Measurements from ENCODE around the gene CHAC1.

Gene CHAC1

GRCh38 chr15:40952901-40953712 is at the start of gene CHAC1:
Gene CHAC1 (plus strand): TSS chr15:40953471. CDS start chr15:40953584, 113 bp downstream.
- in situ Hi-C loops (cut with MboI; ENCODE audit: low sequenced_read_pairs), result no loop called here

GRCh38 chr15:40904552-40905201 is 48.6 kb upstream of the CHAC1 start:
- in situ Hi-C loops (cut with MboI; ENCODE audit: low sequenced_read_pairs), result no loop called here

- in situ Hi-C loops (cut with MboI; ENCODE audit: low sequenced_read_pairs), result no loop called here
Observed at GRCh38 chr15:40906091-40906990, 46.9 kb upstream of the CHAC1 start.

GRCh38 chr15:40906991-40907802 is 46.1 kb upstream of the CHAC1 start:
- in situ Hi-C loops (cut with MboI; ENCODE audit: low sequenced_read_pairs), result no loop called here

- in situ Hi-C loops (cut with MboI; ENCODE audit: low sequenced_read_pairs), result no loop called here
Observed at GRCh38 chr15:40908095-40908494, 45.2 kb upstream of the CHAC1 start.

- in situ Hi-C loops (cut with MboI; ENCODE audit: low sequenced_read_pairs), result no loop called here
Observed at GRCh38 chr15:40909662-40910630, 43.3 kb upstream of the CHAC1 start.

GRCh38 chr15:40911141-40911540 is 42.1 kb upstream of the CHAC1 start:
- in situ Hi-C loops (cut with MboI; ENCODE audit: low sequenced_read_pairs), result no loop called here

- in situ Hi-C loops (cut with MboI; ENCODE audit: low sequenced_read_pairs), result no loop called here
Observed at GRCh38 chr15:40911693-40912092, 41.6 kb upstream of the CHAC1 start.

GRCh38 chr15:40912478-40912877 is 40.8 kb upstream of the CHAC1 start:
- in situ Hi-C loops (cut with MboI; ENCODE audit: low sequenced_read_pairs), result no loop called here

GRCh38 chr15:40914013-40914412 is 39.3 kb upstream of the CHAC1 start:
- in situ Hi-C loops (cut with MboI; ENCODE audit: low sequenced_read_pairs), result no loop called here

- in situ Hi-C loops (cut with MboI; ENCODE audit: low sequenced_read_pairs), result no loop called here
Observed at GRCh38 chr15:40914486-40914885, 38.8 kb upstream of the CHAC1 start.

GRCh38 chr15:40915116-40915661 is 38.1 kb upstream of the CHAC1 start:
- in situ Hi-C loops (cut with MboI; ENCODE audit: low sequenced_read_pairs), result no loop called here

- in situ Hi-C loops (cut with MboI; ENCODE audit: low sequenced_read_pairs), result no loop called here
Observed at GRCh38 chr15:40915679-40916078, 37.6 kb upstream of the CHAC1 start.

- in situ Hi-C loops (cut with MboI; ENCODE audit: low sequenced_read_pairs), result no loop called here
Observed at GRCh38 chr15:40917585-40917984, 35.7 kb upstream of the CHAC1 start.

GRCh38 chr15:40918146-40918798 is 35.0 kb upstream of the CHAC1 start:
- in situ Hi-C loops (cut with MboI; ENCODE audit: low sequenced_read_pairs), result no loop called here

- in situ Hi-C loops (cut with MboI; ENCODE audit: low sequenced_read_pairs), result no loop called here
Observed at GRCh38 chr15:40918799-40919392, 34.4 kb upstream of the CHAC1 start.

- in situ Hi-C loops (cut with MboI; ENCODE audit: low sequenced_read_pairs), result no loop called here
Observed at GRCh38 chr15:40921949-40922607, 31.2 kb upstream of the CHAC1 start.

GRCh38 chr15:40922608-40923005 is 30.7 kb upstream of the CHAC1 start:
- in situ Hi-C loops (cut with MboI; ENCODE audit: low sequenced_read_pairs), result no loop called here

Measured in HL-60/S4 treated with phorbol 12-myristate 13-acetate at 8.2 ng/mL for 4 days and 3 days (cell line).